Stimulated activated CD8-positive, alpha-beta memory T cell treated with anti-CD3 and anti-CD28 coated beads, Interleukin-7, amount 100 ng/mL, for 24 hours (primary cell): Measurements from ENCODE around the gene HOXC4.

Source experiments
- DNase-seq: peaks from one replicate; pipeline ENCODE4 v3.0.0-alpha.2; 2020; ENCODE audit warnings: low read depth

HOXC4 gene

DNA sequence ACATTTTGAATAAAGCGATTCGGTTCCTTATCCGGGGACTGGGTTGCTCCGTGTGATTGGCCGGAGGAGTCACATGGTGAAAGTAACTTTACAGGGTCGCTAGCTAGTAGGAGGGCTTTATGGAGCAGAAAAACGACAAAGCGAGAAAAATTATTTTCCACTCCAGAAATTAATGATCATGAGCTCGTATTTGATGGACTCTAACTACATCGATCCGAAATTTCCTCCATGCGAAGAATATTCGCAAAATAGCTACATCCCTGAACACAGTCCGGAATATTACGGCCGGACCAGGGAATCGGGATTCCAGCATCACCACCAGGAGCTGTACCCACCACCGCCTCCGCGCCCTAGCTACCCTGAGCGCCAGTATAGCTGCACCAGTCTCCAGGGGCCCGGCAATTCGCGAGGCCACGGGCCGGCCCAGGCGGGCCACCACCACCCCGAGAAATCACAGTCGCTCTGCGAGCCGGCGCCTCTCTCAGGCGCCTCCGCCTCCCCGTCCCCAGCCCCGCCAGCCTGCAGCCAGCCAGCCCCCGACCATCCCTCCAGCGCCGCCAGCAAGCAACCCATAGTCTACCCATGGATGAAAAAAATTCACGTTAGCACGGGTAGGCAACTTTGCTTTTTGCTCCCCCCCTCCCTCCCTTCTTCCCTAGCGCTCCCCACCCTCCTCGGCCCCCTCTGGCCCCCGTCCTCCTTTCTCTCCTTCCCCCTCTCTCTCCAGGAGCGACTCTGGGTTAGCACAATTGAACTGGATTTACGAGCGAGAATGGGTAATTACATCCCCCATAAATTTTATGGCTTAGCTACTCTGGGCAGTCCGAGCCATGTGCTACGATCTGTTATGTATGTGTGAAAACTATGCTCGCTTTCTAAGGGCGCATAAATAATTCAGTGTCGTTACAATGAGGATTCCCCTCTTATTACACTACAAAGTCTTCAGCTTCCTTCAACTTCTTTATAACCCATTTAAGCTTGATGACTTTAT is at the start of gene HOXC4:
HOXC4 (plus strand) TSS at position 85 of the 991 bp plus-strand sequence; CDS start at position 173, 88 bp downstream.
- DNase-seq = no peak

DNA sequence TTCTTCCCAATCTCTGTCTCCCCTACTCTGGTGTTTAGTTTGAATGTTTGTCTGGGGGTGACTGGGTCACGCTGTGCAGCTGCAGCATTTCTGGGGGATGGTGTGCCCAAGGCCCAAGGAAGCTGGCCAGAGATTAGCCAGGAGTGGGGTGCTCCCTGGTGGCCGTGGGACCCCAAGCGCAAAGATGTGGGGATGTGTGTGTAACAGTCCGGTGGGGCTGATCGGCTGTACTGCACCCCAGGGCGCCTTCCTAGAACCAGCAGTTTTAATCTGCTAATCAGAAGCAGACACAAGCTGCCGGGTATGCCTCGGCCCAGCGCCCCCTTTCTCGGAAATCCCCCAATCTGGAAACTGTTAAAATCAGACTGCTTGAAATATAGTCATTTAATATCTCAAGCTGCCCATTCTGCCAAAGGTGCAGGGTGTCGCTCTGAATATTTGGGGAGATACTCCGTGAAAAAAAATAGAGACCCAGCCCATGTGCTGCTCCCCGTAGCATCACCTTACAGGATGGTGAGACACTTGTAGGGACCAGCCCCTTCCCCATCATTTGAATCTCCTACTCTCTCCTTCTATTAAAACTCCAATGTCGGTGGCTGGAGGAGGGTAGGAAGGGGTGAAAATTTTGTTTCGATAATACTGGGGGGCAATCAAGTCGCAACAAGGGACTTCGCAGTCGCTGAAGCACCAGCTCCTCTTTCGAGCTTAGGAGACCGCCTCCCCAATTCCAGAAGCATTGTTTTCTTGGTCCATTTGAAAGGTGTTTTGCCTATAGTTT is 49.4 kb upstream of the HOXC4 start:
- no peak for DNase-seq

DNA sequence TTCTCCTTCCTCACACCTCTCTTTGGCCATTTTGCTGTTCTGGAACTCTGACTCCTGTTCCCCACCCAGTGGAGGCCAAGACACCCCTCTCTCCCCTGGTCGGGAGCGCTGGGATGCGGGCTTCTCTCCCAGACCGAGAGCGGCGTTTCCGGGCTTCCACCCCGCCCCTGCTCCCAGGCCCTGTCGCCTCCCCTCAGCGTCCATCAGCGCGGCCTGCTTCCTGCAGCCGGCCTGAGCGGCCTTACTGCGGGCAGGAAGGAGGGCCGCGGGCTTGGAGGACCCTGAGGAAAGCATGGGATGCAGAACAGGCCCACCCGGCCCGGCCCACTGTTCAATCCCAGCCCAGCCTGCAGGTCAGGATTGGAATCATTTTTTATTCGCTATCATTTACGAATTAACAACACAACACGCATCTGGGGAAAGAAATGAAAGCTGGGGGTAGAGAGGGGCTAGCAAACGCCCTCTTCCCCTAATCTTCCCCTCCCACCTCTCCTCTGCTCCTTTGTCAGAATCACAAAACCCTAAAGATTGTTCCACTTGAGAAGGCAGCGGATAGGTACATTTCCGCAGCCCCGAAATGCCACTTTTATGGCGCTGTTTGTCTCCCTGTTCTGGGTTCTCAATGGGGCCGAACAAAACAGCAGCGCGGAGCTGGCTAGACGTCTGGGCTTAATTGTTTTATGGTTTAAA is 48.6 kb upstream of the HOXC4 start:
- DNase-seq = no peak

DNA sequence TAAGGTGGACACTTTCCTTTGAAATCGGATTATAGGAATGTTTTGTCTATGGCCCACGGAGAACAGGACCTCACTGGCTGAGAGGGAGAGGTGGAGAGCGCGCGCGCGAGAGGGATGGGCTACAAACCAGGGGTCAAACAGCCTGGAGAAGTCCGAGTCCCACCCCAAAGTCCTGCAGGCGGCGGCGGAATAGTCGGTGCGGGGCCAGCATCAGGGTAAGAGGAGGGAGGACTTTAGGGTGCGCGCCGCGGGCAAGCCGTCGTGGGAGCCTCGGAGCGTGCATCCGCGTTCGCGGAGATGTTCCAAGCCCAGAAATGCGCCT is 48.1 kb upstream of the HOXC4 start:
- no peak for DNase-seq

DNA sequence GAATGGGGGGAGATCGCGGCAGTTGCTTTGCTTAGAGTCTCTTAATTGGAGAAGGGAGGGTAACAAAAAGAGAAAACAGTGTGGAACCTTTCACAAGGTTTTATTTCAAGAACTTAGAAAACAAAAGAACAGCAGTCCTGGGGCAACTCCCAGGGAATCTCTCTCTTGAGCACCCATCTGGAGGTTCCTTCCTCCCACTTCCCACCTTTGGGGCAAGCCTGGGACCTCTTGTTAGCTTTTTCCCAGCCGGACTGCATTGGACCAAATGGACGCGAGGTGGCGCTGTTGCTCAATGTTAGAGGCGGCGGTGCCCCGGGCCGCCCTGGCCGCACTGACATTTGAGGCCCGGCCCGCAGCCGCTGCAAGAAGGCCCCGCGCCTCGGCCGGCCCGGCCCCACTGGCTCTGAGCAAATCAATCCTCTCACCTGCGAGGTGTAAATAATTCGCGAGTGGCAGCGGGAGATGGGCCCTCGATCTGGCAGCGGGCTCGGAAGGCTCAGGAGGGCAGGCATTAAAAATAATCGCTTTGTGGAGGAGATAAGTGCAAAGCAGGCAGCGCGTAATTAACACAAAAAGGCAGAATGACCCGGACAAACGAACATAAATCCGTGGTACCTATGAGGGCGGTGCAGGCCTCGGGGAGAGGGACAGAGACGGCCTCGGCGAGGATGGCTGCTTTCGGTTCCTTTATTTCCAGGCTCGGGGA is 47.6 kb upstream of the HOXC4 start:
- peak; percentile 77 for DNase-seq

DNA sequence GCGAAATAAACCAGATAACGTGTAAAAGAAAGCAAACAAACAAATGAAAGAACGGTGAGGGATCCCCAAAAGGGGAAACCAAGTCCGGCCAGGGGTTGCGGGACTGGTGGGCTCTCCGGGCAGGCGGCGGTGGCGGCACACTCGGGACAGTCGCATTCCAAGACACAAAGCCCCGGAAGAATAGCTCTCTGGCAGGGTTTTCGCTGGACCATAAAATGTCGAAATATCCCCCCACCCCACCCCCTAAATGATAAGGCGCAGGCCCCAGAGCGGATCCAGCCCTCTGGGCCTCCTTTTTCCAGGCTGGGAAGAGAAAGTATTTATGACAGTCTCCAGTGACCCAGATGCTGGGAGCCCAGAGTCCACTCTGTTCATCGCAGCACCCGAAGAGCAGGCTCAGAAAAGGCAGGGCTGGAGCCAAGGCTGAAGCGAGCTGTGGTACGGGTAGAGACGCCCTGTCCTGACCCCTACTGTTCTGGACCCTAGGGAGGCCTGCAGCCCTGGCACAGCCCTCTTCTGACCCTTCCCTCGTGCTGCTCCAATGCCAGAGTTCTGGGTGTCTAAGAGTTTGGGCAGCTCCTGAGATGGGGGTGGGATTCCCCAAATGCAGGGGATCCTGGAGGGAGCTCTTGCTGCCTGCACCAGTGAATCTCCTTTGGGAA is 46.9 kb upstream of the HOXC4 start:
- DNase-seq = no peak

DNA sequence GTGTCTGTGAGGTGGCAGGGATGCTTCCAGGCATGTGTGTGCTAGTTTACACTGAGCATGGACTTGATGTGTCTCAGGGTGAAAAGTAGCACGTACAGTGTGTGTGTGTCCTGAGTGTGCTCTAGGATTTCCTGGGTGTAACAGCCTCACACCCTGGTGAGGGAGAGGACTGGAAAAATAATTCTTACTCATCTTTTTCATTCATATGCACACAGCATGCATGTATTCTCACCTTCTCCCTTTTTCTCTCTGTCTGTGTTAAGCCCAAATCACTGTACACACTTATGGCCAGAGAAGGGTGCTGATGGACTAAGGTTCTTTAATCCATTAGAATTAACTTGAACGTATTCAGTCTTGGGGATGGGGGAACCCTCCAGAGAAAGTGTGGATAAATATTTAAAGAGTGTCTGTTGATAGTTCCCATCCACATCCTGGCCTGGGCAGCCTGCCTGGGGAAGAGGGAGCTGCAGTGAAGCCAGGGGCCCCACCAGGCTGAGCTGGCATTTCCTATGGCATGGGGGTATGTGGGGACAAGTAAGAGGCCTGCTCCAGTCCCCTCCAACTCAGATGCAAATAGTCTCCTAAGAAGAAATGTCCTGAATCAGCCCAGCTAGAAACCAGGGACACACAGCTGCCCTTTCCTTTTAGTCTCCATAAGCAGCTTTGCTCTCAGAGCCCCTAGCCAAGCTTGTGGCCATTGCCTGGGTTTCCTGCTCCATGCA is 45.9 kb upstream of the HOXC4 start:
- DNase-seq = no peak

DNA sequence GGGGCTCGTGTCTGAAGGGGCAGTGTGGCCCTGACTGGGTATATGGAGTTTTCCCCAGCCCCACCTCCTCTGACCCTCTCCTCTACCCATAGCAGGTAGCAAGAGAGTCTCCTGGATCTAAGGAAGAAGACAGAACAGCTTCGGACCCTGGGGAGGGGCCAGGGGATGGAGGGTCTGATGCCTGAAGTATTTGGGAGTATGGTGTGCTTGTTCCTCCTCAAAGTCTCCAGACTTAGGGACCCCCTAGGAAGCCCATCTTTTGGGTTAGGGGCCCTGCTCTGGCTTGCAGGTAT is 45.4 kb upstream of the HOXC4 start:
- DNase-seq = no peak

DNA sequence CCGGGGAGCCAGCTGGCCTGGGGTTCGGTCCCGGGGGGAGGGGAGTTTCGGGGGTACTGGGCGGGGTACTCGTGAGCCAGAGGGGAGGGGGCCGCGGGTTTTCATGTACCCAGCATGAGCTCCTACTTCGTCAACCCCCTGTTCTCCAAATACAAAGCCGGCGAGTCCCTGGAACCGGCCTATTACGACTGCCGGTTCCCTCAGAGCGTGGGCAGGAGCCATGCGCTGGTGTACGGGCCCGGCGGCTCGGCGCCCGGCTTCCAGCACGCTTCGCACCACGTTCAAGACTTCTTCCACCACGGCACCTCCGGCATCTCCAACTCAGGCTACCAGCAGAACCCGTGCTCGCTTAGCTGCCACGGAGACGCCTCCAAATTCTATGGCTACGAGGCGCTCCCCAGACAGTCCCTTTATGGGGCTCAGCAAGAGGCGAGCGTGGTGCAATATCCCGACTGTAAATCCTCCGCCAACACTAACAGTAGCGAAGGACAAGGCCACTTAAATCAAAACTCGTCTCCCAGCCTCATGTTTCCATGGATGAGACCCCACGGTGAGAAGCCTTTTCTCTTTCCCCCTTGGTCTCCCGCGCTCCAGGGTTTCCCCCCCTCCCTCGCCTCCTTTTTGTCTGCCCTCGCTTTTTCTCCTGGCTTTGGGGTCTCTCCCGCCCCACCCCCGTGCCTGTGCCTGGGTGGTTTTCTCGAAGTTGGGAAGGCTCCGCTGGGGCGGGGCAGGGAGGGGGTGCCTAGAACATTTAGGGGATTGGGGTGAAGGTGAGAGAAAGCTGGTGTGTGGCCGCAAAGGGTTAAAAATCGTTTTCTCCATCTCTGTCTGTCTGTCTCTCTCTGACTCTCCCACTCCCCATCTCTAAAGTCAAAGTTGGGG is 44.2 kb upstream of the HOXC4 start:
- no peak for DNase-seq

DNA sequence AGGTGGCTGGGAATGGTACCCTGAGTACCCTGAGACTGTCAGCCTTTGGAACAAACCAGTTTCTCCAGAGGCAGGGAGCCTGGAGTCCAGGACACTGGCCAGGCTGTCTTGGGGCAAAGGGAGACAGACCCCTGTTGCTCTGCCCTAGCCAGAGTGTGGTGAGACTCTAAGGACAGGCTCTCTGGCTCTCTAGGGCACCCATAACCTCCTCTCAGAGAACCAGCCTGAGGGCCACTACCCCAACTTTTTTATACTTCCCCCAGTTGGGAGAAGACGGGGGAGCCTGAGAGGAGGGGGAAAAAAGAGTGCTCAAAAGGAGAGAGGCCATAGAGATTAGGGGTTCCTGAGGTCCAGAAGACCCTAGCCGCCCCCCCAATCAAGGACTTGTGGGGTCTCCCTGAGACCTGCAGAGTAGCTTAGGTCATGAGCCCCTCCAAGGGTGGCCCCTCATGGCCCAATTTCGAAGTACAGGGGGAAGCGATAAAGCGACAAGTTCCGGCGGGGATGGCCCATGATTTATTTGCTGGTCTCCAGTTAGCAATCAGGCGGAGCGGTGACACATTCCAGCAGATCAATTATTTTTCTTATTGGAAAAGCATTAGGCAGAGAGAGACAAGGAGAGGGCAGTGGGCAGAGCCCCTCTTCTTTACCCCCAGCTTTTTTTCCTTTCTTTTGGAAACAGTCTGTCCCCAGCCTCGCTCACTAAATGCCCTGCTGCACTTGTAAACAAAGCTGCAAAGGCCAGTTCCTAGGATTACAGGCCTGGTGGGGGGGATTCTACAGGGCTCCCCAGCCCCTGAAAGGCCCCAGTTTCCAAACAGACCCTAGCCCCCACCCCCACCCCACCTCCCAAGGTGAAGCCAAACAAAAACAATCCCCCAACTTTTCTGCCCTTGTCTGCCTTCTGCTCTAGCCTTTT is 43.3 kb upstream of the HOXC4 start:
- DNase-seq = no peak

DNA sequence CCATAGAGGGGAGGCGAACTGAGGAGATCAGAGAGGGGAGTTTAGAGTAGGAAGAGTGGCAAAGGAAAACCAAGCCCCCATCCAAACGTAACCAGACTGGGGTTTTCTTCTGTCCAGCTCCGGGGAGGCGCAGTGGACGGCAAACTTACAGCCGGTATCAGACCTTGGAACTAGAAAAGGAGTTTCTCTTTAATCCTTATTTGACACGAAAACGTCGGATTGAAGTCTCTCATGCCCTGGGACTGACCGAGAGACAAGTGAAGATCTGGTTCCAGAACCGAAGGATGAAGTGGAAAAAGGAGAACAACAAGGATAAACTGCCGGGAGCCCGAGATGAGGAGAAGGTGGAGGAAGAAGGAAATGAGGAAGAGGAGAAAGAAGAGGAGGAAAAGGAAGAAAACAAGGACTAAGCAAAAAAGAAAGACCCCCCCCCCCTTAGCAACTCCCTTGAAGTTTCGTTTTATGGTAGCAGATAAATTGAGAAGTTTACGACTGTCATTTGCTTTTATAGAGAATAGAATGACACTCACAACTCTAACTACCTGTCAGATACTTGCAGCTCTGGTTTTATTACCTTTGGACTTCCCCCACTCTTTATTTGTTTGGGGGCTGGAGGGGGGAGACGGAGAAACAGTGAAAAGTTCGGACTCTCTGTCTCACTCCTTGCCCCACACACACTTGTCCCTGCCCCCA is 42.5 kb upstream of the HOXC4 start:
- DNase-seq = no peak

DNA sequence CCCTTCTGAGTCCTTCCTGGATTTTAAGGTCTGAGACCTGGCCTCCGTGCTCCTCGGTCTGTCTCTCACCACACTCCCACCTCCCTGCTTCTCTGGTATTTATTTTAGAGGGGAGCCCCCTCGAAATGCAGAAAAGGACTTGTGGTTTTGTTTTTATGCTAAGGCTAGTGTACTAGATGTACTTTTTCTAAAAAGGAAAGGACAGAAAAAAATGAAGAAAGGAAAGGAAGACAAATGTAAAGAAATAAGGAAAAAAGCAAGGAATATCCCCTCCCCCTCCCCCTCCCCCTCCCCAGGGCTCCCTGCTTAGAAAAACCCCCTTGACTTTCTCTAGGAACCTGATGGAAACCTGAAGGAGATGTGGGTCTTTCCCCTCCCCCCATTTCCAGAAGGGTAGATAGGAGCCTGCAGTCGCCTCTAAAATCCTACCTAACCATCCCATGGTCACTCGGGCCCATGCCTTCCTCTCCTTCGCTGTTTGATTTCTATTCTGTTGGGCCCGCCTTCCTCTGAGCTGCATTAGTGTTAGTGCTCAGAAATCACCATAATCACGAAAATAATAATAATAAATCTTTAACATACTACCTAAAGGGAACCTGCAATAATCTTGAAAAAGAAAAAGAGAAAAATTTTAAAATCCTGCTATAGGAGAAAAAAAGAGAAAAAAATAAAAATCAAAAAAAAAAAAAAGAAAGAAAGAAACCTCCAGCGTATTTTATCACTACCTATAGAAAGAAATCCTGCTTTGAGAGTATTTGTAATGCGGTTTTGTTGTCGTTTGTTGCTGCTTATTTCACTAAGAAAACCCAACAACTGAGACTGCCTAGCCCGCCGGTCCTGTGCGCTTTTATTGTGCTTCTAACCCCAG is 41.7 kb upstream of the HOXC4 start:
- no peak for DNase-seq

DNA sequence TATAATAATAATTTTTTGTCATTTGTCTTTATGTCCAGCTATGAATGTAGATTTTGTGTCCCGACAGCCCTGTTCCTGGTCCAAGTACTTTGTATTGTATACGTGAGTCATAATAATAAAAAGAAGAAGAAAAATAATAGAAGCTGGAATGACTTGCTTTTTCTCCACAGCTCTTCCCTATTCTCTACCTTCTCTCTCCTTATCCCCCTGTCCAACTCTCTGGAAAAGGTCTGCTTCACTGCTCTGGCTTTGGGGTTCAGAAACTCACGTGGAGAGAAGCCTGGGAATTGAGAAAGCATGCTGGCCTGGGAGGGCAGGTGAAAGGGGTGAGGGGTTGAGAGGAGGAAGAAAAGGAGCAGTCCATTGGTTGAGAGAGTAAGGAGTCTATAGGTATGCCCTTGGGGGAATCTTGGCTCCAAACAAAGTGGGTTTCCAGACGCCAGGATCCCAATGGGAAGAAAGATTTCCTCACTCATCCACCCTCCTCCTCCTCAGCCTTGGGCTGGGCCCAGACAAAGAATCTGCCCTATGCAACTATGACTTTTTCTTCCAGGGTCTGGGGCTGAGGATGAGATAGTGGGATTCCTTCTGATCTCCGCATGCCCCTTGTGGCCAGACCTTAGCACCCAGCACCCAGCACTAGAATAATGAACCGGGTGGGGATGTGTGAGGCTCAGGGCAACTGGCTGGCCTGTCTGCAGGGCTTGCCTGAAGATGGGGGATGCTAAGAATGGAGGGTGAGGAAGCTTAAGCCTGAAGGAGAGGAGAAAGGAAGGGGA is 40.8 kb upstream of the HOXC4 start:
- DNase-seq = no peak

DNA sequence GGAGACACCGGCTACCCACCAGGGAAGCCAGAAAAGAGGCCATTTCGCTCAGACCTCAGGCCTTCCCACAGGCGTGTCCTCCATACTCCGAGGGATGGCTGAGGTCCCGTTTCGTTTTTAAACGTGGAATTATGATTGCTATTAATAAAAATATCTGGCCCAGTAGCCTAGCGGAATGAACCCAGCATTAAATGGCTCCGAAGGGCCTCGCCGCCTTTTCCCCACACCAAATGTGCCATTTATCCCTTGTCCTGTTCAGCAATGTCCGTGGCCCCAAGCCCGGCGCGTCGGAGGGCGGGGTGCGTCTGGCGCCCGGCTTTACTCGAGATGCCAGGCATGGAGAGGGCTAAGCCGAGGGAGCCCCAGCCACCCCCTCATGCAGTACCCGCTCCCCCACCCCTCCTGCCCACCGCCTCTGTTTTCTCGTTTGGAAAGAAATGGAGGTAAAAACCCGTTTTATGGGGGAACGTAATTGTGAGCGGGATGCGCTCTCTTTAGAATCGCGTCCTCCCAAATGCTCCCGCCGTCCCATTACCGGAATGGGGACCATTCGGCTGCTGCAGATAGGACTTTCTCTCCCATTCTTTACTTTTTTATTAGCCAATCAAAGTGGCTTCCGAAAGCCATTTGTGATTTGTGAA is 39.1 kb upstream of the HOXC4 start:
- DNase-seq = no peak

DNA sequence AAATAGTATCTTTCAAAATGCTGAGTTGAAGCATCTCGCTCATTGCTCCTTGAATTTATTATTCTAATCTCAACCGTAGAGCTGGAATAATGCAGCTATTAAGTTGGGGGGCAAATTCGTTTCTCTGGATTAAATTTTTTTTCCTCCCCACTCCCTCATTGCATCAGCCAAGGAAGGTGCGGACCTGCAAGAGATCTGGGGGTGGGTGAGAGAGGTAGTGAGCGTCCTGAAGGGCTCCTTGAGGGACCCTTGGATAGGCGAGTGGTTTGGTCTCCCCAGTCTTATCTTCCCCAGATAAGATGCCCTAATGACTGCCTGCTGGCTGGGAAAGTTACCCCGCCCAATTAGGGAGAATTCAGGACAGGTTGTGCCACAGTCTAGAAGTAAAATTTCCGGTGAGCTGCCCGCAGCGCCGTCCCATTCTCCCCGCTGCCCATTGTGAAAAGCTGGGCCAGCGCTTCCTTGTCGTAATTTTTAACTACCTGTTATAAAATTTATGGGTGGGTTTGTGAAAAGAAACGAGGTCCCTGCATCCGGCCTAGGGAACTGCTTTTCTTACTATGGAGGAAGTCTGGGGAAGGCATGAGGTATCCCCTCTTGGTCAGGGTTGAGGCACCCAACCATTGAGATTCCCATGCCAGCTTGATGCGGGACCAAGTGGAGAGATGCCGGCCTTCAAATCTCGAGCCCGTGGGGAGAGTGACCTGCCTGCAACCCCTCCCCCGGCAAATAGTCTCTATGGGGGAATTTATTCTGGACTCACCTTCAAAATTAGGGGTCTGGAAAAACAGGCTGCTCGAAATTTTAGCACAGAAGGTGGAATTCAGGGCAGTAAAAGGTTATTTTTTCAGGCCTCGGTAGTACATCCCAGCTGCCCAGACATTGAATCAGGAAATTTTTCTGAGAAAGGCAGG is 38.4 kb upstream of the HOXC4 start:
- no peak for DNase-seq
